HG03066 (cell line): ENCODE measurements around the gene CLIC1.

Source experiments
- ATAC-seq: cut with Tn5 transposase; IDR thresholded peaks from one replicate; pipeline ENCODE4 v1.9.1; 2021; ENCODE audit warnings: low read depth; ENCODE audit not compliant: unreplicated experiment

CLIC1 gene

GRCh38 chr6:31707701-31708100 is 28.6 kb downstream of the CLIC1 start:
- ATAC-seq, result no peak

GRCh38 chr6:31706599-31706998 is 29.7 kb downstream of the CLIC1 start, which contains the start of gene LY6G6F:
Gene LY6G6F (plus strand): TSS chr6:31706866. CDS start chr6:31706907, 41 bp downstream.
- no peak for ATAC-seq

- ATAC-seq, result no peak
These were observed 30.4 kb downstream of the CLIC1 start for GRCh38 chr6:31705931-31706330.

- ATAC-seq, result peak; percentile 84
These were observed 33.3 kb downstream of the CLIC1 start, which contains the start of gene ABHD16A for GRCh38 chr6:31702819-31703716. Gene ABHD16A (minus strand): TSS chr6:31703324. CDS start chr6:31703281, 43 bp downstream.

GRCh38 chr6:31702405-31702818 is 33.9 kb downstream of the CLIC1 start:
- no peak for ATAC-seq

- no peak for ATAC-seq
These were observed 34.5 kb downstream of the CLIC1 start for GRCh38 chr6:31701666-31702404.

- no peak for ATAC-seq
These were observed 35.5 kb downstream of the CLIC1 start for GRCh38 chr6:31700740-31701401.

- no peak for ATAC-seq
These were observed 38.8 kb downstream of the CLIC1 start for GRCh38 chr6:31697555-31697954.

- no peak for ATAC-seq
These were observed 42.8 kb downstream of the CLIC1 start for GRCh38 chr6:31693535-31693934.

- ATAC-seq, result no peak
These were observed 43.4 kb downstream of the CLIC1 start for GRCh38 chr6:31692886-31693285.

- no peak for ATAC-seq
These were observed 44.0 kb downstream of the CLIC1 start for GRCh38 chr6:31692353-31692752.

- no peak for ATAC-seq
These were observed 44.7 kb downstream of the CLIC1 start for GRCh38 chr6:31691564-31692108.

GRCh38 chr6:31691078-31691463 is 45.3 kb downstream of the CLIC1 start:
- no peak for ATAC-seq

GRCh38 chr6:31690231-31691077 is 45.9 kb downstream of the CLIC1 start:
- no peak for ATAC-seq

GRCh38 chr6:31689249-31690110 is 46.9 kb downstream of the CLIC1 start:
- no peak for ATAC-seq

GRCh38 chr6:31687860-31688693 is 48.3 kb downstream of the CLIC1 start:
- no peak for ATAC-seq

GRCh38 chr6:31687321-31687720 is 49.0 kb downstream of the CLIC1 start:
- ATAC-seq, result no peak

GRCh38 chr6:31686483-31686882 is 49.8 kb downstream of the CLIC1 start:
- ATAC-seq, result no peak
